GM18499 (cell line): ENCODE data around the gene MEDAG.

Experiments
- ATAC-seq: cut with Tn5 transposase; IDR thresholded peaks from one replicate; pipeline ENCODE4 v1.9.1; 2021; ENCODE audit warnings: moderate number of reproducible peaks; ENCODE audit not compliant: insufficient read depth, unreplicated experiment

MEDAG gene

GRCh38 chr13:30934803-30935202 is 28.7 kb downstream of the MEDAG start:
- no peak for ATAC-seq

- ATAC-seq, result no peak
Observed at GRCh38 chr13:30936971-30937370, 30.9 kb downstream of the MEDAG start.

- no peak for ATAC-seq
Observed at GRCh38 chr13:30943881-30944280, 37.8 kb downstream of the MEDAG start.

- ATAC-seq, result no peak
Observed at GRCh38 chr13:30957258-30957943, 51.3 kb downstream of the MEDAG start.

GRCh38 chr13:30959678-30960077 is 53.6 kb downstream of the MEDAG start:
- no peak for ATAC-seq

GRCh38 chr13:30963791-30964190 is 57.7 kb downstream of the MEDAG start:
- ATAC-seq, result no peak

GRCh38 chr13:30965380-30965779 is 59.3 kb downstream of the MEDAG start:
- ATAC-seq, result no peak

- no peak for ATAC-seq
Observed at GRCh38 chr13:30966101-30966500, 60.0 kb downstream of the MEDAG start.

GRCh38 chr13:30968846-30969245 is 62.8 kb downstream of the MEDAG start:
- ATAC-seq, result no peak

GRCh38 chr13:30971575-30971974 is 65.5 kb downstream of the MEDAG start:
- ATAC-seq, result no peak

GRCh38 chr13:30972888-30973377 is 66.9 kb downstream of the MEDAG start:
- ATAC-seq, result no peak

- ATAC-seq, result no peak
Observed at GRCh38 chr13:30974350-30974749, 68.3 kb downstream of the MEDAG start.
